Activated T-helper 1 cell treated with anti-CD3 and anti-CD28 coated beads, Interleukin-2, amount 50 U/mL, for 16 hours (primary cell): ENCODE data around the gene ABTB2.

Experiments
- DNase-seq, 2 donors: peaks; one replicate each; pipeline ENCODE4 v3.0.0-alpha.2; 2020; ENCODE audit warnings: low read depth in 1 of 2, low spot score in 1 of 2

Gene ABTB2

GRCh38 chr11:34215806-34216453 is 141.9 kb downstream of the ABTB2 start:
- DNase-seq: no peak

- DNase-seq: peak in 1 of 2 donors; percentile 40
Observed at GRCh38 chr11:34214961-34215805, 142.6 kb downstream of the ABTB2 start.

- DNase-seq: no peak
Observed at GRCh38 chr11:34213366-34213765, 144.4 kb downstream of the ABTB2 start.

- DNase-seq: no peak
Observed at GRCh38 chr11:34212566-34212965, 145.2 kb downstream of the ABTB2 start.

GRCh38 chr11:34209809-34210208 is 148.0 kb downstream of the ABTB2 start:
- DNase-seq: no peak

- DNase-seq: no peak
Observed at GRCh38 chr11:34208266-34209135, 149.3 kb downstream of the ABTB2 start.

- no peak for DNase-seq
Observed at GRCh38 chr11:34207487-34208180, 150.2 kb downstream of the ABTB2 start.

GRCh38 chr11:34206407-34207300 is 151.2 kb downstream of the ABTB2 start:
- no peak for DNase-seq

- no peak for DNase-seq
Observed at GRCh38 chr11:34205326-34206035, 152.3 kb downstream of the ABTB2 start.

GRCh38 chr11:34204396-34205279 is 153.2 kb downstream of the ABTB2 start:
- no peak for DNase-seq

- DNase-seq: no peak
Observed at GRCh38 chr11:34203377-34203871, 154.4 kb downstream of the ABTB2 start.

GRCh38 chr11:34201129-34201528 is 156.7 kb downstream of the ABTB2 start:
- no peak for DNase-seq

- no peak for DNase-seq
Observed at GRCh38 chr11:34199525-34199924, 158.3 kb downstream of the ABTB2 start.

GRCh38 chr11:34198523-34198922 is 159.3 kb downstream of the ABTB2 start:
- no peak for DNase-seq

GRCh38 chr11:34197256-34197655 is 160.6 kb downstream of the ABTB2 start:
- DNase-seq: no peak

GRCh38 chr11:34194576-34195335 is 163.1 kb downstream of the ABTB2 start:
- DNase-seq: no peak
